Measurements from ENCODE around the gene PEX3.
A peak's percentile ranks its signal among the peaks of the same experiment; 100 is the strongest.
"Not testable (repeated sequence)": the region's sequence is repeated elsewhere in the genome, so short reads cannot be mapped to it uniquely, and the experiment has no call there.

PEX3 gene

DNA sequence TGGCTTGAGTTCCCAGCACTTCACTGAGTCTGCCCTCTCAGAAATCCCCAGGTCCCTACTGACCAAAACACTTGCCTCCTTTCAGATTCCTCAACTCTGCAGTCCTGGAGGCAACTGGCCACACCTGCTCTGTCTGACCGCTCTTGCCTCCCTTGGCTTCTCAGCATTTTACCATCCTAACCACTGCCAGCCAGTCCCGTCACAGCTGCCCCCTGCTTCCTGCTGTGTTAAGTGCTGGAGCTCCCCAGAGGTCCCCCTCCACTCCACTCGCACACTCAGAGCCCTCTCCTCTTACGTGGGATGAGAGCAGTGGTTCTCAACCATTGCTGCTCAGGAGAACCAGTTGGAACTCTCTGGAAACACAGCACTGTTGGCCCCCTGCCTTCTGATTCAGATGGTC is 20.6 kb upstream of the PEX3 start:
- Mint-ChIP-seq H3K9me3 (no peaks in the 10 kb centered on the region), H3K36me3 (peaks cover 5% of the 10 kb centered on the region), H3K27me3 (no peaks in the 10 kb centered on the region), H3K27ac (peak overlapping the region; percentile 25), H3K4me3 (no peak overlapping the region), H3K4me1 (no peaks in the 10 kb centered on the region)
- DNase-seq (ENCODE audit: low spot score in 2 of 2) (no peak), ATAC-seq (ENCODE audit: low read depth) (no peak)

GRCh38 chr6:143431226-143431625 is 19.4 kb upstream of the PEX3 start:
- Mint-ChIP-seq H3K9me3 (no peaks in the 10 kb centered on the region), H3K4me3 (no peak overlapping the region), H3K36me3 (peaks cover 5% of the 10 kb centered on the region), H3K4me1 (no peaks in the 10 kb centered on the region), H3K27me3 (no peaks in the 10 kb centered on the region), H3K27ac (no peak overlapping the region)
- DNase-seq (ENCODE audit: low spot score in 2 of 2) (no peak), ATAC-seq (ENCODE audit: low read depth) (no peak)

DNA sequence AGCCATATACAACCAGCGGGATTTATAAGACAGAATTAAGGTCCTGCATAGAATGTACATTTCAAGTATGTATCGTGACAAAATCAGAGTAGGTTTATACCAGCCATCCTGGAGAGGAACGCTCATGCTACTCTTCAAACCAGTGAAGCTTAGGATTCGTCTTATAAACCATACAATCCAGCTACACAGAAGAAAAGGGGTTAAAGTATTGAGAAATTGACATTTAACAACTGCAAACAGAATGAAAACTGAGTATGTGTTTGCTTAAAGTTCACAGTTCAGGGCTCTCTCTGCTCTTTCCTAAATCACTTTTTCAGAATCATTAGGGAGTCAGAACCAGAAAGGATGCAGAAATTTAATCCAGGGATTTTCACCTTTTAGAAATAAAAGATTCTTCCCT is 18.0 kb upstream of the PEX3 start:
- DNase-seq (ENCODE audit: low spot score in 2 of 2) = no peak
- Mint-ChIP-seq H3K4me3 (no peak overlapping the region), H3K9me3 (no peaks in the 10 kb centered on the region), H3K4me1 (no peaks in the 10 kb centered on the region), H3K27me3 (no peaks in the 10 kb centered on the region), H3K27ac (no peak overlapping the region), H3K36me3 (peaks cover 9% of the 10 kb centered on the region)
- no peak for ATAC-seq (ENCODE audit: low read depth)

DNA sequence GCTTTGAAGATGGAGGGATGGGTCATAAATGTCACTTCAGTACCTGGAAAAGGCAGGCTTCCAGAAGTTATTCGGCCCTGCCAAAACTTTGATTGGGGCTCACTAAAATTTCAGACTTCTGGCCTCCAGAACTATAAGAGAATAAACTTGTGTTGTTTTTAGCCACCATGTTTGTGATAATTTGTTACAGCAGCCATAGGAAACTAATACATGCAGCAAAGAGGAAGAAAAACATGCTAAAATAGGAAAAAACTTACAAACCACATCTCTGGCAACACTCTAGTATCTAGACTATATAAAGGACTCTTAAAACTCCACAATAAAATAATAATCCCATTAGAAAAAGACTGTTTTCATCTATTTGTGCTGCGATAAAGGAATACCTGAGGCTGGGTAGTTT is 9.6 kb upstream of the PEX3 start:
- no peak overlapping the region for H3K27ac Mint-ChIP-seq
- no peaks in the 10 kb centered on the region for H3K27me3 Mint-ChIP-seq
- H3K36me3 Mint-ChIP-seq = peaks cover 19% of the 10 kb centered on the region
- DNase-seq (ENCODE audit: low spot score in 2 of 2) (no peak), ATAC-seq (ENCODE audit: low read depth) (no peak)
- peaks cover 3% of the 10 kb centered on the region for H3K9me3 Mint-ChIP-seq
- no peaks in the 10 kb centered on the region for H3K4me1 Mint-ChIP-seq
- no peak overlapping the region for H3K4me3 Mint-ChIP-seq

DNA sequence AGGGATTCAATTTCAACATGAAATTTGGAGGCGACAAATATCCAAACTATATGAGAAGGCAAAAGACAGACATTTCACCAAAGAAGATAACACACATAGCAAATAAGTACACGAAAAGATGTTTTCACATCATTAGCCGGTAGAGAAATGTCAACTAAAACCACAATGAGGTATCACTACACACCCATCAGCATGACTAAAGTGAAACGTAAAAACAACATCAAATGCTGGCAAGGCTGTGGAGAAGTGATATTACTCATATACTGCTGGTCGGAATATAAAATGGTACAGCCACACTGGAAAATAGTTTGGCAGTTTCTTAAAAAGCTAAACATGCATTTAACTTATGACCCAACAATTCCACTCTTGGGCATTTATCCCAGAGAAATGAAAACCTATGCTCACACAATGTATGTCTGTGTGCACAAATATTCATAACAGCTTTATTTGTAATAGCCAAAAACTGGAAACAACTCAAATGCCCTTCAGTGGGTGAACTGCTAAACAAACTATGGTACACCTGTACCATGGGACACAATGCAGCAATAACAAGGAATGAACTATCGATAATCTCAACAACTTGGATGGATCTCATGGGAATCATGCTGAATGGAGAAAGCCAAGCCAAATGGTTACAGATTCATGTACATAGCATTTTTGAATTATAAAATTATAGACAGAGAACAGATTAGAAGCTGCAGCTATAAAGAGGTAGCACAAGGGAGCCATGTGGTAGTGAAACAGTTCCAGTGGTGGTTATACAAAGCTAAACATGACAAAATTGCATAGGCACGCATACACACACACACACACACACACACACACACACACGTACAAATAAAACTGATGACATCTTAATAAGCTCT is 8.7 kb upstream of the PEX3 start:
- H3K4me1 Mint-ChIP-seq = no peaks in the 10 kb centered on the region
- H3K9me3 Mint-ChIP-seq = peaks cover 3% of the 10 kb centered on the region
- DNase-seq (ENCODE audit: low spot score in 2 of 2) (no peak), ATAC-seq (ENCODE audit: low read depth) (no peak)
- H3K36me3 Mint-ChIP-seq = peaks cover 15% of the 10 kb centered on the region
- no peaks in the 10 kb centered on the region for H3K27me3 Mint-ChIP-seq
- no peak overlapping the region for H3K27ac Mint-ChIP-seq
- no peak overlapping the region for H3K4me3 Mint-ChIP-seq

- Mint-ChIP-seq H3K27ac (no peak overlapping the region), H3K36me3 (peaks cover 15% of the 10 kb centered on the region), H3K4me3 (no peak overlapping the region), H3K4me1 (no peaks in the 10 kb centered on the region), H3K27me3 (no peaks in the 10 kb centered on the region), H3K9me3 (peaks cover 3% of the 10 kb centered on the region)
- DNase-seq (ENCODE audit: low spot score in 2 of 2) = no peak
- no peak for ATAC-seq (ENCODE audit: low read depth)
Observed at GRCh38 chr6:143443096-143443495, 7.5 kb upstream of the PEX3 start.

GRCh38 chr6:143447865-143448264 is 2.7 kb upstream of the PEX3 start:
- H3K27ac Mint-ChIP-seq; H3K4me1 Mint-ChIP-seq; H3K36me3 Mint-ChIP-seq; H3K9me3 Mint-ChIP-seq; H3K4me3 Mint-ChIP-seq; DNase-seq (ENCODE audit: low spot score in 2 of 2); ATAC-seq (ENCODE audit: low read depth); H3K27me3 Mint-ChIP-seq: not testable (repeated sequence)

DNA sequence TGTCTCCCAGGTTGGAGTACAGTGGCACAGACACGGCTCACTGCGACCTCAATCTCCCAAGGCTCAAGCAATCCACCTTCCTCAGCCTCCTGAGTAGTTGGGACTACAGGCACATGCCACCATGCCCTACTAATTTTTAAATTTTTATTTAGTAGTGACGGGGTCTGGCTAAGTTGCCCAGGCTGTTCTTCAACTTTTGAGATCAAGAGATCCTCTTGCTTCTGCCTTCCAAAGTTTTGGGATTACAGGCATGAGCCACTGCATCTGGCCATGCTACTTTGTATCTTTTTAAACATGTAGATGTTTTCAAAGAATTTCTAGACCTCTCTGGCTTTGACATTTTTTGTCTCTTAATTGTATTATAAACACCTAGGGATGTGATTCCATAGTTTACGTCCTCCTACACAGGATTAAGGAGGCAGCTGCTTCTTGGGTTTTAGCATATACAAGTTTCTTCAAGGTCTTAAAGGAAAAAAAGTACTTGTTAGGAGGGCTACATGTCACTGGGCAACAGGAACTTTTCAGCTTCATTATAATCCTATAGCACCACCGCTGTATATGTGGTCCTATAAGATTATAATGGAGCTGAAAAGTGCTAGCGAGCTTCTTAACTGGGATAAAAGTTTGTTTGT is 1.4 kb upstream of the PEX3 start:
- DNase-seq (ENCODE audit: low spot score in 2 of 2) (no peak), ATAC-seq (ENCODE audit: low read depth) (no peak)
- Mint-ChIP-seq H3K27me3 (no peaks in the 10 kb centered on the region), H3K36me3 (peaks cover 5% of the 10 kb centered on the region), H3K9me3 (no peaks in the 10 kb centered on the region), H3K4me3 (peak overlapping the region; percentile 94), H3K4me1 (peaks cover 17% of the 10 kb centered on the region), H3K27ac (peak overlapping the region; percentile 94)

DNA sequence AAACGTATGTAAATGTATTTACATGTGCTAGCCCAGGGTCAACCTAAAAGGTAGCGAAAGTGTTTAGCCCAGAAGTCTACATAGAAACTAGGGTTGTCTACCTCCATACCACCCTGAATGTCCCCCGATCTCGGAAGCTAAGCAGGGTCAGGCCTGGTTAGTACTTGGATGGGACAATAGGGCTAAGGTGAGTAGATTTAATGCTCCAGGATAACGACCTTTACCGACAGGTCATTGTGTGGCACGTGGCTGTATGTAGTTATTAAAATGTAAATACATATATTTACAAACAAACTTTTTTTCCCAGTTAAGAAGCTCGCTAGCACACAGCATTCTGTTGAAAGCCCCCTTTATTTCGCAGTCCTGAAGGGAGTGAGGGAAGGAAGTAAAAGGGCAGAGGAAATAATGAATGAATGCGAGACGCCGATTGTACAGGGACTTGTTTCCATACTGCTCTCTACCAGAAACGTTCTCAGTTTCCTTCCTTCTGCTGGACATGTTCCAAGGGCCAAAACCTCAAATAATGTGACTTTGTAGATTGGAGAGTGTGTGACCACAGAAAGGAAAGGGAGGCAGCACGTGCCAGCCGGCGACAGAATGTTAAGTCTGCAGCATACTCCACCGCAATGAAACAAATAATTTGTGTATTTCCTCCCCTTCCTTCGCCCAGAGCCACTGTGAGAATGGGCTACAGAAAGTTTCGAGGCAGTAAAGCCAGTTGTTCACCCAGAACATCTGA is 722 bp upstream of the PEX3 start:
- DNase-seq (ENCODE audit: low spot score in 2 of 2) = peak; percentile 59 to 67
- Mint-ChIP-seq H3K36me3 (peaks cover 8% of the 10 kb centered on the region), H3K27me3 (no peaks in the 10 kb centered on the region)

DNA sequence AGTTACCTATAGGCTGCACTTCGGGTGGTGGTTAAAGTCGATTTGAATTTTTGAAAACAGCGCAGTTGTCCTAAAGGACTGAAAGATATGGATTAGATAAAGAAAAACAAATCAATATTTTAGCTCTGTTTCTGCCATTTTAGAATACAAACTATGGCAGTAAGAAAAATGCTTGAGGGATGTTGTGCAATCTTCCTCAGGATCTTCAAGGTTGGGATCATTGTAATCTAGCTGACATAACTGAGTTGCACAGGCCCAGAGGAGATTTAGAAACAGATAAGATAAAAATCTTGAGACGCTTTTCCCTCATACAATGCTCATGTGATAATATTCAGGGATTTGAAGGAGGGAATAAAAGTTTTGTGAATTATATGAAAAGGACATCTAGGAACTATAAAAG is 926 bp downstream of the PEX3 start:
- Mint-ChIP-seq H3K27me3 (no peaks in the 10 kb centered on the region), H3K4me1 (peaks cover 26% of the 10 kb centered on the region), H3K9me3 (no peaks in the 10 kb centered on the region), H3K27ac (peak overlapping the region; percentile 94), H3K36me3 (peaks cover 9% of the 10 kb centered on the region), H3K4me3 (peak overlapping the region; percentile 94)
- DNase-seq (ENCODE audit: low spot score in 2 of 2) (no peak), ATAC-seq (ENCODE audit: low read depth) (no peak)

More for the DNA sequence above, 722 bp upstream of the PEX3 start:
- Mint-ChIP-seq H3K9me3 (no peaks in the 10 kb centered on the region), H3K4me3 (peak overlapping the region; percentile 94), H3K4me1 (peaks cover 21% of the 10 kb centered on the region), H3K27ac (peak overlapping the region; percentile 94)
- no peak for ATAC-seq (ENCODE audit: low read depth)

- Mint-ChIP-seq H3K27me3 (no peaks in the 10 kb centered on the region), H3K9me3 (no peaks in the 10 kb centered on the region), H3K4me3 (no peak overlapping the region), H3K27ac (no peak overlapping the region), H3K4me1 (peaks cover 21% of the 10 kb centered on the region), H3K36me3 (peaks cover 22% of the 10 kb centered on the region)
- no peak for ATAC-seq (ENCODE audit: low read depth)
- DNase-seq (ENCODE audit: low spot score in 2 of 2) = no peak
Observed at GRCh38 chr6:143457563-143458359, 7.2 kb downstream of the PEX3 start.

DNA sequence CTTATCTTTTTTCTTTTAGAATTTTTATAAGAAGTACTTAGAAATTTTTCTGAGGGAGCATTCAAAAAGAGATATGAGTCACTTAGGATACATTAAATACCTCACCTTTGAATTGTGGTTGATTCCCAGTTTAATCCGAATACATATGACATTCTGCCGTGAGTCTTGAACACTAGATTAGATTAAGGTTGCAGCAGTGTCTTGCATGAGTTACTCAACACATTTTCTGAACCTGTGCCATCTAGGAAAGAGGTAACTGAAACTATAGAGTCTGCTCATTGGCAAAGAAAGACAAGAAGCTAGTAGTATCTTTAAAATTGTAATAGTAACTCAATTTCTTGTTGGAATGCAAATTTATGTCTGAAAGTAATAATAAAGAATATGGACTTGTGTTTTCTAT is 14.9 kb downstream of the PEX3 start:
- Mint-ChIP-seq H3K27me3 (no peaks in the 10 kb centered on the region), H3K27ac (no peak overlapping the region), H3K36me3 (peaks cover 19% of the 10 kb centered on the region), H3K4me1 (peaks cover 4% of the 10 kb centered on the region), H3K4me3 (no peak overlapping the region), H3K9me3 (no peaks in the 10 kb centered on the region)
- ATAC-seq (ENCODE audit: low read depth) (no peak), DNase-seq (ENCODE audit: low spot score in 2 of 2) (no peak)

DNA sequence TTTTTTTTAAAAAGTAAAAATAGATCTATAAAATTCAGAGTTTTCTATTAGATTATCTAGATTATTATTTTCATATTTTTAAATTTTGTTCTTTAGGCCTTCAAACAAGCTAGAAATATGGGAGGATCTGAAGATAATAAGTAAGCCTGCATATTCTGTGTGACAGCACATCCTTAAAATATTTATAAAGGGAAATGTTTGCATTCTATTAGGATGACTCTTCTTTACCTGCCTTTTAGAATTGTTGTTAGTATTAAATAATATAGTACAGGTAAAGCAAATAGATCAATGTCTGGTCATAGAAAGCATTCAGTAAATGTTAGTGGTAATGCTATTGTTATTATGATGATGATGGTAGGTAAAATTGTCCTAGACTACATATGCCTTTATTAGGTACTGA is 17.4 kb downstream of the PEX3 start:
- Mint-ChIP-seq H3K9me3 (no peaks in the 10 kb centered on the region), H3K4me1 (no peaks in the 10 kb centered on the region), H3K27ac (no peak overlapping the region), H3K36me3 (peaks cover 19% of the 10 kb centered on the region), H3K4me3 (no peak overlapping the region), H3K27me3 (no peaks in the 10 kb centered on the region)
- ATAC-seq (ENCODE audit: low read depth) (no peak), DNase-seq (ENCODE audit: low spot score in 2 of 2) (no peak)

- not testable (repeated sequence) for H3K27me3 Mint-ChIP-seq; H3K27ac Mint-ChIP-seq; H3K4me1 Mint-ChIP-seq; H3K4me3 Mint-ChIP-seq; ATAC-seq (ENCODE audit: low read depth); DNase-seq (ENCODE audit: low spot score in 2 of 2); H3K9me3 Mint-ChIP-seq
- H3K36me3 Mint-ChIP-seq = peaks cover 24% of the 10 kb centered on the region
Observed at GRCh38 chr6:143468823-143469222, 18.2 kb downstream of the PEX3 start.

Measured in memory B cell (primary cell).